Caco-2 (cell line): ENCODE results near the gene ATP6V1E1. TPM values are rescaled to one million over a fixed set of nuclear protein-coding genes. Genes with fewer than 3 reads are reported as not detected.

Source experiments
- BruUV-seq: library from RNA; stranded (reverse); fragments of 400-500 nt; replicated peaks from 2 replicates; lab custom pipeline; 2021; lab: Mats Ljungman, UMichigan
- CTCF ChIA-PET: fragments of 300-600 bp; sonication (Branson Sonifier 250); formaldehyde crosslinking; loops from one replicate; lab custom pipeline; 2022; ENCODE audit warnings: antibody characterized with exemption; lab: Charles Lee
- POLR2A ChIA-PET: fragments of 300-600 bp; sonication (Branson Sonifier 250); formaldehyde crosslinking; loops from one replicate; lab custom pipeline; 2022; ENCODE audit warnings: antibody characterized with exemption; lab: Charles Lee
- DNase-seq, 2 experiments: peaks; one replicate each; pipeline versions ENCODE4 v3.0.0 to v3.0.0-alpha.2; 2020 to 2022
- H3K27me3 ChIP-seq: replicated peaks from 2 replicates; pipeline ENCODE4 v1.6.0; 2011; ENCODE audit warnings: low read length; ENCODE audit not compliant: control insufficient read depth, insufficient read depth
- H3K36me3 ChIP-seq: 2 replicates; pipeline ENCODE4 v1.5.1; 2011; ENCODE audit warnings: low read length; ENCODE audit not compliant: control insufficient read depth, insufficient read depth
- H3K4me1 ChIP-seq: fragments of 250-450 bp; sonication (Bioruptor Pico); 2 replicates; pipeline ENCODE4 v1.5.1; 2020; ENCODE audit warnings: mild to moderate bottlenecking
- H3K4me3 ChIP-seq: 2 replicates; pipeline ENCODE4 v1.5.1; 2011; ENCODE audit warnings: low read depth, mild to moderate bottlenecking, control low read depth, low read length
- H3K9me3 ChIP-seq: fragments of 250-450 bp; sonication (Bioruptor Pico); 2 replicates; pipeline ENCODE4 v1.5.1; 2020; ENCODE audit warnings: mild to moderate bottlenecking, moderate library complexity
- H3K27ac Mint-ChIP-seq: one replicate; pipeline ENCODE4 v1.8.0; 2022; ENCODE audit warnings: mixed read lengths; ENCODE audit not compliant: unreplicated experiment
- H3K27me3 Mint-ChIP-seq: one replicate; pipeline ENCODE4 v1.8.0; 2022; ENCODE audit warnings: mixed read lengths; ENCODE audit not compliant: insufficient read depth, unreplicated experiment
- H3K36me3 Mint-ChIP-seq: one replicate; pipeline ENCODE4 v1.8.0; 2022; ENCODE audit warnings: mild to moderate bottlenecking, mixed read lengths; ENCODE audit not compliant: insufficient read depth, unreplicated experiment
- H3K4me1 Mint-ChIP-seq: one replicate; pipeline ENCODE4 v1.8.0; 2022; ENCODE audit warnings: low read depth, mixed read lengths; ENCODE audit not compliant: unreplicated experiment
- H3K4me3 Mint-ChIP-seq: one replicate; pipeline ENCODE4 v1.8.0; 2022; ENCODE audit warnings: mild to moderate bottlenecking, moderate library complexity, mixed read lengths; ENCODE audit not compliant: unreplicated experiment
- H3K9me3 Mint-ChIP-seq: one replicate; pipeline ENCODE4 v1.8.0; 2022; ENCODE audit warnings: mixed read lengths; ENCODE audit not compliant: unreplicated experiment
- intact Hi-C: fragments of 100-400 bp; cut with micrococcal nuclease; formaldehyde crosslinking; loops from one replicate; pipeline ENCODE4 v1.10.0; 2022; ENCODE audit not compliant: unreplicated experiment
- total RNA-seq: library from RNA; stranded (reverse); gene quantifications from 2 replicates; pipeline ENCODE4 v1.2.3, GENCODE V29; 2022
- TF ChIP-seq, protein P1 (sequence below), 2 experiments: fragments of 200-600 bp in 1 of 2; IDR thresholded peaks; 1 replicate in 1 of 2; 2 replicates in 1 of 2; pipeline versions ENCODE4 v1.5.1 to v1.8.0; 2011 to 2022; ENCODE audit warnings: antibody characterized with exemption in 1 of 2, control low read depth in 1 of 2, inconsistent platforms in 1 of 2, low read depth in 1 of 2, low read length in 1 of 2, mild to moderate bottlenecking in 1 of 2, moderate library complexity in 1 of 2; ENCODE audit not compliant: insufficient read depth in 1 of 2, severe bottlenecking in 1 of 2, unreplicated experiment in 1 of 2

The ATP6V1E1 gene
- total RNA-seq, 1 experiment from 2014 or later = 147 TPM

- Mint-ChIP-seq H3K27me3 (no peaks in the 10 kb centered on the region), H3K4me1 (peaks cover 6% of the 10 kb centered on the region), H3K27ac (no peak overlapping the region), H3K4me3 (no peak overlapping the region), H3K9me3 (no peaks in the 10 kb centered on the region), H3K36me3 (no peaks in the 10 kb centered on the region)
- Histone ChIP-seq H3K27me3 (no peaks in the 10 kb centered on the region), H3K36me3 (no peaks in the 10 kb centered on the region), H3K4me3 (no peak overlapping the region), H3K4me1 (no peaks in the 10 kb centered on the region; the same call in 1 of the 2 replicates), H3K9me3 (no peaks in the 10 kb centered on the region)
- ChIA-PET POLR2A (no interaction called here), CTCF (interaction anchor here (1.3 kb wide), 1 partner anchor 22 kb away, joined by 6 read pairs; no protein-coding TSS in a partner anchor)
- TF ChIP-seq, protein P1, sequence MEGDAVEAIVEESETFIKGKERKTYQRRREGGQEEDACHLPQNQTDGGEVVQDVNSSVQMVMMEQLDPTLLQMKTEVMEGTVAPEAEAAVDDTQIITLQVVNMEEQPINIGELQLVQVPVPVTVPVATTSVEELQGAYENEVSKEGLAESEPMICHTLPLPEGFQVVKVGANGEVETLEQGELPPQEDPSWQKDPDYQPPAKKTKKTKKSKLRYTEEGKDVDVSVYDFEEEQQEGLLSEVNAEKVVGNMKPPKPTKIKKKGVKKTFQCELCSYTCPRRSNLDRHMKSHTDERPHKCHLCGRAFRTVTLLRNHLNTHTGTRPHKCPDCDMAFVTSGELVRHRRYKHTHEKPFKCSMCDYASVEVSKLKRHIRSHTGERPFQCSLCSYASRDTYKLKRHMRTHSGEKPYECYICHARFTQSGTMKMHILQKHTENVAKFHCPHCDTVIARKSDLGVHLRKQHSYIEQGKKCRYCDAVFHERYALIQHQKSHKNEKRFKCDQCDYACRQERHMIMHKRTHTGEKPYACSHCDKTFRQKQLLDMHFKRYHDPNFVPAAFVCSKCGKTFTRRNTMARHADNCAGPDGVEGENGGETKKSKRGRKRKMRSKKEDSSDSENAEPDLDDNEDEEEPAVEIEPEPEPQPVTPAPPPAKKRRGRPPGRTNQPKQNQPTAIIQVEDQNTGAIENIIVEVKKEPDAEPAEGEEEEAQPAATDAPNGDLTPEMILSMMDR (IDR thresholded peaks at IDR 0.05; ENCODE audit: insufficient read depth in 1 of 2, low read depth in 1 of 2, low read length in 1 of 2, severe bottlenecking in 1 of 2, unreplicated experiment in 1 of 2) = peak in 1 of 2 experiments; percentile 7
- no TSS peak for BruUV-seq
- peak in 1 of 2 experiments; percentile 14 for DNase-seq
- intact Hi-C loops = no loop called here
Observed at GRCh38 chr22:17580441-17581031, 48.0 kb downstream of the ATP6V1E1 start.

DNA sequence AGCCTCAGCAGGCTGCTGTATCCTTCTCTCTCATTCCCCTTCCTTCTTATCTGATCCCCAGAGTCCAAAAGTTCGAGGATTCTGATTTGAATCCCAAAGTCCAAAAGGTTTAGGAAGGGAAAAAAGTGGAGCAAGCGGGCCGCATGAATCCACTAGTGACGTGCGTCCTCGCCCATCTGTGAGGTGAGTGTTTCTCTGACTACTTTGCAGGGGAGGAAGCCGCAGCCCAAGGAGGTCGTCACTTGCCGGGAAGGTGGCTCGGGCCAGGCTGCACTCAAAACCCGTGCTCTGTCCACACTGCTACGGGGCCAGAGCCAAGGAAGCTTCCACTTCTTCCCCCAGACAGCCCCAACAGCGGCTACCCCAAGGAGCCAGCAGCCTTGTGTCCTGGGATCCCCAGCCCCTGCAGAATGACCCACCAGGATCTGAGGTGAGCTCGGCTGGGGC is 49.0 kb downstream of the ATP6V1E1 start:
- no peak overlapping the region for H3K27ac Mint-ChIP-seq
- H3K36me3 Mint-ChIP-seq = no peaks in the 10 kb centered on the region
- Histone ChIP-seq H3K36me3 (no peaks in the 10 kb centered on the region), H3K9me3 (no peaks in the 10 kb centered on the region), H3K4me3 (no peak overlapping the region), H3K4me1 (no peaks in the 10 kb centered on the region; the same call in 1 of the 2 replicates), H3K27me3 (no peaks in the 10 kb centered on the region)
- no peak for DNase-seq
- H3K4me1 Mint-ChIP-seq = peaks cover 6% of the 10 kb centered on the region
- intact Hi-C loops = no loop called here
- no peaks in the 10 kb centered on the region for H3K9me3 Mint-ChIP-seq
- TF ChIP-seq, protein P1 (IDR thresholded peaks at IDR 0.05; ENCODE audit: insufficient read depth in 1 of 2, low read depth in 1 of 2, low read length in 1 of 2, severe bottlenecking in 1 of 2, unreplicated experiment in 1 of 2) = no peak
- H3K27me3 Mint-ChIP-seq = no peaks in the 10 kb centered on the region
- H3K4me3 Mint-ChIP-seq = no peak overlapping the region
- POLR2A ChIA-PET = interaction anchor here (0.5 kb wide), 1 partner anchor 18 kb away, joined by 3 read pairs; no protein-coding TSS in a partner anchor
- BruUV-seq = no TSS peak
- CTCF ChIA-PET = interaction anchor here (0.5 kb wide), 1 partner anchor 313 kb away, joined by 3 read pairs; no protein-coding TSS in a partner anchor

DNA sequence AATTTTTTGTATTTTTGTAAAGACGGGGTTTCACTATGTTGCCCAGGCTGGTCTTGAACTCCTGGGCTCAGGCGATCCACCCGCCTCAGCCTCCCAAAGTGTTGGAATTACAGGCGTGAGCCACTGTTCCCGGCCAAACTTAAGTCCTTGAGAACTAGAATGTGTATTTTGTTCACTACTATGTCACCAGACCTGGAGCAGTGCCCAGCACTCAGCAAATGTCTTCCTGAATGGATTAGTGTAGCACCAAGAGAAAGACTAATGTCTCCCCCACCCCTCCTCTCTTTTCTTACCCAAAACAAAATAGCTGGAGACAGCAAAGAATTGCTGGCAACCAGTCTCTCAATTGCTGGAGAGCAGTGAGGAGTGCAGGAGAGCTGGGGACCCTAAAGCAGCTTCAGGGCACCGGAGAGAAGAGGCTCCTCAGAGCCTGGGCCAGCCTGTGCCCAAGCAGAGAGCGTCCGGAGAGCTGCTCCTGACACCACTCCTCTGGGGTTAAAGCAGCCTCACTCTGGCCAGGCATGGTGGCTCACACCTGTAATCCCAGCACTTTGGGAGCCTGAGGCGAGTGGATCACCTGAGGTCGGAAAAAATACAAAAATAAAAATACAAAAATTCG is 50.3 kb downstream of the ATP6V1E1 start:
- Histone ChIP-seq H3K36me3 (no peaks in the 10 kb centered on the region), H3K4me1 (no peaks in the 10 kb centered on the region; the same call in 1 of the 2 replicates), H3K27me3 (no peaks in the 10 kb centered on the region), H3K9me3 (no peaks in the 10 kb centered on the region), H3K4me3 (no peak overlapping the region)
- H3K27ac Mint-ChIP-seq = no peak overlapping the region
- POLR2A ChIA-PET = no interaction called here
- DNase-seq = no peak
- peaks cover 6% of the 10 kb centered on the region for H3K4me1 Mint-ChIP-seq
- H3K9me3 Mint-ChIP-seq = no peaks in the 10 kb centered on the region
- no peak overlapping the region for H3K4me3 Mint-ChIP-seq
- TF ChIP-seq, protein P1 (IDR thresholded peaks at IDR 0.05; ENCODE audit: insufficient read depth in 1 of 2, low read depth in 1 of 2, low read length in 1 of 2, severe bottlenecking in 1 of 2, unreplicated experiment in 1 of 2) = no peak
- no TSS peak for BruUV-seq
- intact Hi-C loops = no loop called here
- no peaks in the 10 kb centered on the region for H3K36me3 Mint-ChIP-seq
- no peaks in the 10 kb centered on the region for H3K27me3 Mint-ChIP-seq
- CTCF ChIA-PET = interaction anchor here (0.7 kb wide), 1 partner anchor 23 kb away, joined by 3 read pairs; no protein-coding TSS in a partner anchor
